Measurements from ENCODE around the gene TULP4. TPM values are rescaled to one million over a fixed set of nuclear protein-coding genes. Genes with fewer than 3 reads are reported as not detected.
"Not testable (repeated sequence)": the region's sequence is repeated elsewhere in the genome, so short reads cannot be mapped to it uniquely, and the experiment has no call there.

The TULP4 gene
- total and polyA plus RNA-seq, 2 donors (not counting 1 experiment from before 2014, with no cell fraction given), result 12.0 to 90.0 TPM

GRCh38 chr6:158338311-158339112, 26.2 kb downstream of the TULP4 start:
- H3K9ac ChIP-seq (ENCODE audit: low read length), result no peak overlapping the region
- H3K27me3 ChIP-seq (replicated peaks in 1 of 4; ENCODE audit: control extremely low read depth in 1 of 4, control insufficient read depth in 3 of 4, insufficient read depth in 4 of 4, low read length in 3 of 4), result no peaks in the 10 kb centered on the region
- peaks cover 0 to 1% of the 10 kb centered on the region in 2 experiments for H3K36me3 ChIP-seq (replicated peaks in 1 of 2; ENCODE audit: control extremely low read depth in 1 of 2, control insufficient read depth in 1 of 2, extremely low read depth in 1 of 2, insufficient read depth in 2 of 2, low read length in 1 of 2)
- ChIA-PET POLR2A (no interaction called here), CTCF (no interaction called here)
- H3K4me2 ChIP-seq (replicated peaks; ENCODE audit: low read depth, low read length, poor library complexity, severe bottlenecking), result no peak overlapping the region
- DNase-seq (no peak), ATAC-seq (ENCODE audit: low read depth) (no peak)
- no peak overlapping the region for H2AFZ ChIP-seq (ENCODE audit: insufficient read depth, low read depth, low read length, poor library complexity, severe bottlenecking)
- peaks cover 0 to under 1% (median 0%) of the 10 kb centered on the region in 3 donors for H3K9me3 ChIP-seq (ENCODE audit: control extremely low read depth in 1 of 3, control insufficient read depth in 2 of 3, insufficient read depth in 1 of 3, low read length in 2 of 3)
- peaks cover 73% of the 10 kb centered on the region for H3K79me2 ChIP-seq (ENCODE audit: control insufficient read depth, insufficient read depth, low read length)
- H4K20me1 ChIP-seq (ENCODE audit: control insufficient read depth, insufficient read depth, low read length, poor library complexity, severe bottlenecking), result no peaks in the 10 kb centered on the region
- no peak for TF ChIP-seq CTCF (IDR thresholded peaks at IDR 0.05)
- no peak for TF ChIP-seq EZH2 (IDR thresholded peaks at IDR 0.05; ENCODE audit: borderline replicate concordance, insufficient read depth, low read depth, low read length, poor library complexity, severe bottlenecking)
- 94% methylated on average over 4 of the region's 5 CpGs for WGBS (ENCODE audit: insufficient coverage)
- H3K4me3 ChIP-seq (ENCODE audit: control extremely low read depth in 1 of 5, extremely low read depth in 1 of 5, insufficient read depth in 1 of 5, low read depth in 2 of 5, low read length in 4 of 5), result no peak overlapping the region
- peaks cover 3 to 7% of the 10 kb centered on the region in 2 donors for H3K4me1 ChIP-seq (ENCODE audit: control insufficient read depth in 2 of 2, insufficient read depth in 2 of 2, low read length in 2 of 2)
- no peak overlapping the region for H3K27ac Mint-ChIP-seq
- H3K4me1 Mint-ChIP-seq, result peaks cover 29% of the 10 kb centered on the region
- H3K4me3 Mint-ChIP-seq, result no peak overlapping the region
- H3K9me3 Mint-ChIP-seq (ENCODE audit: insufficient read depth), result peaks cover 2% of the 10 kb centered on the region
- intact Hi-C loops (cut with micrococcal nuclease), result no loop called here
- no peaks in the 10 kb centered on the region for H3K27me3 Mint-ChIP-seq
- H3K27ac ChIP-seq (ENCODE audit: low read length in 2 of 2), result no peak overlapping the region

- ATAC-seq (ENCODE audit: low read depth); H3K36me3 ChIP-seq (replicated peaks in 1 of 2; ENCODE audit: control extremely low read depth in 1 of 2, control insufficient read depth in 1 of 2, extremely low read depth in 1 of 2, insufficient read depth in 2 of 2, low read length in 1 of 2); H3K27ac Mint-ChIP-seq; H3K27ac ChIP-seq (ENCODE audit: low read length in 2 of 2); DNase-seq; H2AFZ ChIP-seq (ENCODE audit: insufficient read depth, low read depth, low read length, poor library complexity, severe bottlenecking); CTCF ChIA-PET; H3K27me3 ChIP-seq (replicated peaks in 1 of 4; ENCODE audit: control extremely low read depth in 1 of 4, control insufficient read depth in 3 of 4, insufficient read depth in 4 of 4, low read length in 3 of 4); H4K20me1 ChIP-seq (ENCODE audit: control insufficient read depth, insufficient read depth, low read length, poor library complexity, severe bottlenecking); H3K9me3 ChIP-seq (ENCODE audit: control extremely low read depth in 1 of 3, control insufficient read depth in 2 of 3, insufficient read depth in 1 of 3, low read length in 2 of 3); POLR2A ChIA-PET; intact Hi-C loops (cut with micrococcal nuclease); H3K9me3 Mint-ChIP-seq (ENCODE audit: insufficient read depth); H3K9ac ChIP-seq (ENCODE audit: low read length); H3K4me3 Mint-ChIP-seq; H3K27me3 Mint-ChIP-seq; H3K4me2 ChIP-seq (replicated peaks; ENCODE audit: low read depth, low read length, poor library complexity, severe bottlenecking); H3K4me3 ChIP-seq (ENCODE audit: control extremely low read depth in 1 of 5, extremely low read depth in 1 of 5, insufficient read depth in 1 of 5, low read depth in 2 of 5, low read length in 4 of 5); H3K4me1 ChIP-seq (ENCODE audit: control insufficient read depth in 2 of 2, insufficient read depth in 2 of 2, low read length in 2 of 2): not testable (repeated sequence)
- H3K79me2 ChIP-seq (ENCODE audit: control insufficient read depth, insufficient read depth, low read length), result peaks cover 69% of the 10 kb centered on the region
- WGBS (ENCODE audit: insufficient coverage), result 80% methylated on average over 6 of the region's 10 CpGs
- H3K4me1 Mint-ChIP-seq, result peaks cover 29% of the 10 kb centered on the region
Measured at GRCh38 chr6:158339197-158339596, 26.9 kb downstream of the TULP4 start.
